GM10266 (cell line): ENCODE data around the gene PSMB2.
A peak's percentile ranks its signal among the peaks of the same experiment; 100 is the strongest.
"Not testable (repeated sequence)": the region's sequence is repeated elsewhere in the genome, so short reads cannot be mapped to it uniquely, and the experiment has no call there.

Experiments
- DNase-seq: peaks from one replicate; pipeline ENCODE4 v3.0.0; 2012; ENCODE audit errors: extremely low spot score
- TF ChIP-seq, protein P1 (sequence below): IDR thresholded peaks from 2 replicates; pipeline ENCODE4 v1.5.1; 2012; ENCODE audit warnings: mild to moderate bottlenecking, low read depth; ENCODE audit not compliant: control insufficient read depth, insufficient read depth; ENCODE audit errors: missing control alignments

PSMB2 gene

GRCh38 chr1:35588197-35588910 is 53.0 kb downstream of the PSMB2 start:
- TF ChIP-seq, protein P1, sequence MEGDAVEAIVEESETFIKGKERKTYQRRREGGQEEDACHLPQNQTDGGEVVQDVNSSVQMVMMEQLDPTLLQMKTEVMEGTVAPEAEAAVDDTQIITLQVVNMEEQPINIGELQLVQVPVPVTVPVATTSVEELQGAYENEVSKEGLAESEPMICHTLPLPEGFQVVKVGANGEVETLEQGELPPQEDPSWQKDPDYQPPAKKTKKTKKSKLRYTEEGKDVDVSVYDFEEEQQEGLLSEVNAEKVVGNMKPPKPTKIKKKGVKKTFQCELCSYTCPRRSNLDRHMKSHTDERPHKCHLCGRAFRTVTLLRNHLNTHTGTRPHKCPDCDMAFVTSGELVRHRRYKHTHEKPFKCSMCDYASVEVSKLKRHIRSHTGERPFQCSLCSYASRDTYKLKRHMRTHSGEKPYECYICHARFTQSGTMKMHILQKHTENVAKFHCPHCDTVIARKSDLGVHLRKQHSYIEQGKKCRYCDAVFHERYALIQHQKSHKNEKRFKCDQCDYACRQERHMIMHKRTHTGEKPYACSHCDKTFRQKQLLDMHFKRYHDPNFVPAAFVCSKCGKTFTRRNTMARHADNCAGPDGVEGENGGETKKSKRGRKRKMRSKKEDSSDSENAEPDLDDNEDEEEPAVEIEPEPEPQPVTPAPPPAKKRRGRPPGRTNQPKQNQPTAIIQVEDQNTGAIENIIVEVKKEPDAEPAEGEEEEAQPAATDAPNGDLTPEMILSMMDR, result no peak
- DNase-seq, result no peak

GRCh38 chr1:35587736-35588135 is 53.6 kb downstream of the PSMB2 start:
- TF ChIP-seq, protein P1, result no peak
- no peak for DNase-seq

GRCh38 chr1:35586808-35587207 is 54.5 kb downstream of the PSMB2 start:
- TF ChIP-seq, protein P1, result no peak
- DNase-seq, result no peak

GRCh38 chr1:35585805-35586204 is 55.5 kb downstream of the PSMB2 start:
- not testable (repeated sequence) for DNase-seq

DNA sequence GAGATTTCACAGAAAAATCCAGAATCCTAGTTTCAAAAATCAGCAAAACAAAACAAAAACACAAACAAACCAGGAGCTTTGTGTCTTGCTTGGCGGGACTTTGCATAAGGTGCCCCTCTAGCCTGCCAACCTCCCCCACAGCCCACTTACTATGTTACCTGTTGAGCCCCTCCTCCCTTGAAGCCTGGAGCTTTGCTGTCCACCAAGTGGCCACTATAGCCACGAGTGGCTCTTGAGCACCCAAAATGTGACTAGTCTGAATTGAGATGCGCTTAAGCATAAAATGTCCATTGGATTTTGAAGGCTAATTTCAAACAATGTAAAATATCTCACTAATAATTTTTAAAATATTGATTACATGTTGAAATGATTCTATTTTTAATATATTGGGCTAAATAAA is 56.0 kb downstream of the PSMB2 start:
- TF ChIP-seq, protein P1, result no peak
- DNase-seq, result no peak

- not testable (repeated sequence) for DNase-seq
These were observed 59.7 kb downstream of the PSMB2 start for GRCh38 chr1:35581621-35582020.

DNA sequence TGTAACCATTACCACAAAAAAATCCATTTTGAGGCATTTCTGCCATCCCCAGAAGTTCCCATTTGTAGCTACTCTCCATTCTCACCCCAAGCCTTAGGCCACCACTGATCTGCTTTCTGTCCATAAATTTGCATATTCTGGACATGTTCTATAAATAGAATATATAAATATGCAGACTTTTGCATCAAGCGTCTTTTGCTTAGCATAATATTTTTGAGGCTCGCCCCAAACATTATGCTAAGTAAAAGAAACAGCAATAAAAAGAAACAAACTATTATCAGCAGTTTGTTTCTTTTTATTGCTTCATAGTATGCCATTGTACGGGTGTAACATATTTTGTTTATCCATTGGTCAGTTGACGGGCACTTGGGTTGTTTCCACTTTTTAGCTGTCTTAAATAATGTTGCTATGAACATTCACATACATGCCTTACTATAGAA is 60.4 kb downstream of the PSMB2 start:
- no peak for DNase-seq
- TF ChIP-seq, protein P1, result no peak

GRCh38 chr1:35577071-35577998 is 64.0 kb downstream of the PSMB2 start:
- peak; percentile 77 for DNase-seq
- TF ChIP-seq, protein P1, result no peak

DNA sequence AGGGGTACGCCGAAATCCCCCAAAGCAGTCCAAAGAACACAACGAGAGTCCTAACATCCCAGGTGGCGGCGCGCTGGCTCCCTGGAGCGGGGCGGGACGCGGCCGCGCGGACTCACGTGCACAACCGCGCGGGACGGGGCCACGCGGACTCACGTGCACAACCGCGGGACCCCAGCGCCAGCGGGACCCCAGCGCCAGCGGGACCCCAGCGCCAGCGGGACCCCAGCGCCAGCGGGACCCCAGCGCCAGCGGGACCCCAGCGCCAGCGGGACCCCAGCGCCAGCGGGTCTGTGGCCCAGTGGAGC is 64.6 kb downstream of the PSMB2 start:
- not testable (repeated sequence) for DNase-seq
